Spleen (tissue), 11 donors: Measurements from ENCODE around the gene SIGLECL1. TPM values are rescaled to one million over a fixed set of nuclear protein-coding genes. Genes with fewer than 3 reads are reported as not detected.

Experiments
- DNase-seq: peaks from one replicate; pipeline ENCODE4 v3.0.0-alpha.2; 2020
- H3K27ac ChIP-seq, 8 donors: fragments of 200-600 bp; sonication (generic) in 7 of 8; 1 replicate in 4 of 8; 2 replicates in 4 of 8; pipeline versions ENCODE4 v1.5.0 to v1.8.0; 2016 to 2021; ENCODE audit warnings: inconsistent platforms in 4 of 8, mild to moderate bottlenecking in 4 of 8, moderate library complexity in 1 of 8
- H3K27me3 ChIP-seq, 7 donors: fragments of 200-600 bp; sonication (generic) in 6 of 7; replicated peaks in 1 of 7; 1 replicate in 4 of 7; 2 replicates in 3 of 7; pipeline versions ENCODE4 v1.5.0 to v1.8.0; 2016 to 2021; ENCODE audit warnings: inconsistent platforms in 3 of 7, mild to moderate bottlenecking in 1 of 7
- H3K36me3 ChIP-seq, 6 donors: fragments of 200-600 bp; sonication (generic) in 5 of 6; 1 replicate in 4 of 6; 2 replicates in 2 of 6; pipeline versions ENCODE4 v1.5.0 to v1.8.0; 2016 to 2021; ENCODE audit warnings: inconsistent platforms in 2 of 6
- H3K4me1 ChIP-seq, 6 donors: fragments of 200-600 bp; sonication (generic) in 5 of 6; 1 replicate in 3 of 6; 2 replicates in 3 of 6; pipeline versions ENCODE4 v1.5.0 to v1.8.0; 2016 to 2021; ENCODE audit warnings: inconsistent platforms in 3 of 6
- H3K4me3 ChIP-seq, 8 donors: fragments of 200-600 bp; sonication (generic) in 7 of 8; 1 replicate in 4 of 8; 2 replicates in 4 of 8; pipeline versions ENCODE4 v1.5.0 to v1.8.0; 2016 to 2021; ENCODE audit warnings: inconsistent platforms in 4 of 8, mild to moderate bottlenecking in 4 of 8, moderate library complexity in 2 of 8
- H3K9me3 ChIP-seq, 8 donors: fragments of 200-600 bp; sonication (generic) in 7 of 8; 1 replicate in 4 of 8; 2 replicates in 4 of 8; pipeline versions ENCODE4 v1.5.0 to v1.8.0; 2016 to 2021; ENCODE audit warnings: inconsistent platforms in 4 of 8
- CTCF ChIP-seq, 11 experiments: fragments of 200-600 bp in 7 of 11; fragments of 450-650 bp in 4 of 11; sonication (generic) in 4 of 11; IDR thresholded peaks in 8 of 11; conservative IDR thresholded peaks in 3 of 11; 1 replicate in 7 of 11; 2 replicates in 4 of 11; pipeline versions ENCODE4 v1.4.0 to v1.8.0; 2016 to 2021; ENCODE audit warnings: antibody characterized with exemption in 11 of 11, inconsistent platforms in 4 of 11, mild to moderate bottlenecking in 1 of 11
- POLR2A ChIP-seq, 3 donors: fragments of 450-650 bp; IDR thresholded peaks; one replicate each; pipeline ENCODE4 v1.5.1; 2017; ENCODE audit warnings: antibody characterized with exemption in 3 of 3, mild to moderate bottlenecking in 1 of 3
- POLR2AphosphoS5 ChIP-seq, 3 donors: sonication (generic); formaldehyde crosslinking; IDR thresholded peaks; one replicate each; pipeline ENCODE4 v1.5.1; 2017; ENCODE audit warnings: antibody characterized with exemption in 3 of 3
- WGBS, 5 donors: extraction: QIAGEN DNeasy Blood & Tissue Kit in 3 of 5; methylation state at CpG; one replicate each; pipeline versions ENCODE4 v1.1.5 to v1.1.7; 2013 to 2018; 5-methylcytosine and 5-hydroxymethylcytosine counted together
- intact Hi-C: fragments of 100-400 bp; cut with DNase I; formaldehyde crosslinking; loops from one replicate; pipeline ENCODE4 v1.15.0; 2023; ENCODE audit warnings: low total_unique reads
- polyA plus RNA-seq, 3 donors: library from polyadenylated mRNA; stranded (reverse); fragments of 200-250 nt; gene quantifications; one replicate each; pipeline ENCODE4 v1.2.1, GENCODE V29; 2013
- total RNA-seq, 7 donors: library from RNA; depleted of rRNA in 3 of 7; stranded (reverse); fragments of >200 nt in 3 of 7; fragmentation: NEBNext Ultra II Directional in 4 of 7; extraction: Animal tissue kit (Norgen Biotek cat#: 25700) in 4 of 7; gene quantifications; one replicate each; pipeline versions ENCODE4 v1.1.0 to v1.2.1, GENCODE V29; 2016 to 2021
- donor health status: healthy with polysubstance abuse.
- donor health status: DM: no; HTN: no; CAD: no; lungs with moderate emphysema.
- donor health status: DM: no; HTN: no; CAD: no.
- donor health status: Bipolar disorder and iron deficiency.
- donor health status: healthy.
- donor health status: DM: no; HTN: no; CAD: no.
- donor health status: DM: yes; HTN: yes; CAD: no.

The SIGLECL1 gene
- total and polyA plus RNA-seq, 10 donors, result 0.26 to 0.88 TPM; not detected in 8

- Histone ChIP-seq H3K27me3 (peaks cover 0 to 76% (median 40%) of the 10 kb centered on the region in 7 donors), H3K36me3 (no peaks in the 10 kb centered on the region), H3K4me1 (peaks cover 0 to 8% (median 0%) of the 10 kb centered on the region in 6 donors), H3K9me3 (peaks cover 0 to 29% (median 18%) of the 10 kb centered on the region in 8 donors), H3K27ac (no peak within 1 kb of the TSS), H3K4me3 (no peak within 1 kb of the TSS)
- 7 to 40% (median 10%) methylated on average over 12 to 59 of the region's 76 CpGs for WGBS, 5 donors
- peak; percentile 33 for DNase-seq
- intact Hi-C loops, result no loop called here
- TF ChIP-seq POLR2AphosphoS5 (IDR thresholded peaks at IDR 0.05), result no peak
- TF ChIP-seq CTCF (IDR thresholded peaks at IDR 0.05 in 8 of 11, conservative IDR thresholded peaks at IDR 0.05 in 3 of 11), result no peak
- no peak for TF ChIP-seq POLR2A (IDR thresholded peaks at IDR 0.05)
Measured at GRCh38 chr19:51311351-51312257, 60.7 kb downstream of the SIGLECL1 start, which contains the start of gene IGLON5. Gene IGLON5 (plus strand): TSS chr19:51311644. CDS start chr19:51311848, 204 bp downstream.

- H3K9me3 ChIP-seq, result peaks cover 0 to 10% (median 0%) of the 10 kb centered on the region in 8 donors
- peak; percentile 22 for DNase-seq
- intact Hi-C loops, result no loop called here
- H3K27ac ChIP-seq, result no peak overlapping the region
- WGBS, 5 donors, result 73 to 81% (median 79%) methylated on average over 8 of the region's 8 CpGs
- H3K4me3 ChIP-seq, result no peak overlapping the region
- peaks cover 0 to 58% (median 12%) of the 10 kb centered on the region in 7 donors for H3K27me3 ChIP-seq
- H3K36me3 ChIP-seq, result no peaks in the 10 kb centered on the region
- no peak for TF ChIP-seq POLR2A (IDR thresholded peaks at IDR 0.05)
- TF ChIP-seq CTCF (IDR thresholded peaks at IDR 0.05 in 8 of 11, conservative IDR thresholded peaks at IDR 0.05 in 3 of 11), result no peak
- TF ChIP-seq POLR2AphosphoS5 (IDR thresholded peaks at IDR 0.05), result no peak
- peaks cover 0 to 8% (median 0%) of the 10 kb centered on the region in 6 donors for H3K4me1 ChIP-seq
Measured at GRCh38 chr19:51316688-51317087, 65.8 kb downstream of the SIGLECL1 start.

- H3K4me1 ChIP-seq, result peaks cover 0 to 8% (median 0%) of the 10 kb centered on the region in 6 donors
- intact Hi-C loops, result no loop called here
- 87 to 97% (median 93%) methylated on average over 3 of the region's 3 CpGs for WGBS, 5 donors
- no peak overlapping the region for H3K4me3 ChIP-seq
- TF ChIP-seq POLR2AphosphoS5 (IDR thresholded peaks at IDR 0.05) (no peak), POLR2A (IDR thresholded peaks at IDR 0.05) (no peak), CTCF (IDR thresholded peaks at IDR 0.05 in 8 of 11, conservative IDR thresholded peaks at IDR 0.05 in 3 of 11) (no peak)
- peak; percentile 4 for DNase-seq
- H3K36me3 ChIP-seq, result no peaks in the 10 kb centered on the region
- peaks cover 0 to 10% (median 0%) of the 10 kb centered on the region in 8 donors for H3K9me3 ChIP-seq
- H3K27ac ChIP-seq, result no peak overlapping the region
- H3K27me3 ChIP-seq, result peaks cover 0 to 51% (median 5%) of the 10 kb centered on the region in 7 donors
Measured at GRCh38 chr19:51317376-51317775, 66.5 kb downstream of the SIGLECL1 start.

- H3K36me3 ChIP-seq, result no peaks in the 10 kb centered on the region
- no peak overlapping the region for H3K4me3 ChIP-seq
- H3K27me3 ChIP-seq, result peaks cover 0 to 48% (median 0%) of the 10 kb centered on the region in 7 donors
- peaks cover 0 to 8% (median 0%) of the 10 kb centered on the region in 6 donors for H3K4me1 ChIP-seq
- peaks cover 0 to 10% (median 0%) of the 10 kb centered on the region in 8 donors for H3K9me3 ChIP-seq
- DNase-seq, result peak; percentile 27
- no peak for TF ChIP-seq POLR2A (IDR thresholded peaks at IDR 0.05)
- TF ChIP-seq POLR2AphosphoS5 (IDR thresholded peaks at IDR 0.05), result no peak
- no peak for TF ChIP-seq CTCF (IDR thresholded peaks at IDR 0.05 in 8 of 11, conservative IDR thresholded peaks at IDR 0.05 in 3 of 11)
- intact Hi-C loops, result no loop called here
- H3K27ac ChIP-seq, result no peak overlapping the region
- WGBS, 5 donors, result 38 to 77% (median 66%) methylated on average over 1 of the region's 1 CpG
Measured at GRCh38 chr19:51317968-51318367, 67.1 kb downstream of the SIGLECL1 start.
